OCI-LY3 (cell line): ENCODE data around the gene LPXN.

Experiments used
- H2AFZ ChIP-seq: fragments of 200-600, 300-600 bp; shearing (Covaris generic); 2 replicates; pipeline ENCODE4 v1.6.0; 2014; ENCODE audit warnings: antibody characterized with exemption, low read depth, low read length
- H3K27ac ChIP-seq: fragments of 200-600, 300-600 bp; sonication (generic); 2 replicates; pipeline ENCODE4 v1.5.1; 2014; ENCODE audit warnings: mild to moderate bottlenecking, low read length, moderate library complexity, mixed read lengths
- H3K27me3 ChIP-seq: fragments of 200-600, 300-600 bp; sonication (generic); 2 replicates; pipeline ENCODE4 v1.6.1; 2014; ENCODE audit warnings: low read depth, low read length, mixed read lengths
- H3K36me3 ChIP-seq: fragments of 200-600, 300-600 bp; sonication (generic); replicated peaks from 2 replicates; pipeline ENCODE3; 2014; ENCODE audit warnings: low read depth, low read length, mixed read lengths
- H3K4me1 ChIP-seq: fragments of 300-600, 200-600 bp; sonication (generic); 2 replicates; pipeline ENCODE4 v1.6.1; 2014; ENCODE audit warnings: low read length, mixed read lengths
- H3K4me2 ChIP-seq: fragments of 200-600, 300-600 bp; sonication (generic); 2 replicates; pipeline ENCODE4 v1.6.1; 2014; ENCODE audit warnings: low read length, mixed read lengths
- H3K4me3 ChIP-seq: fragments of 300-600, 200-600 bp; sonication (generic); 2 replicates; pipeline ENCODE4 v1.5.1; 2014; ENCODE audit warnings: antibody characterized with exemption, mild to moderate bottlenecking, low read length, moderate library complexity
- H3K79me2 ChIP-seq: fragments of 300-600, 200-600 bp; shearing (Covaris generic); 2 replicates; pipeline ENCODE4 v1.6.1; 2014; ENCODE audit warnings: mild to moderate bottlenecking, low read length, mixed read lengths
- H3K9ac ChIP-seq: fragments of 300-600, 200-600 bp; shearing (Covaris generic); 2 replicates; pipeline ENCODE4 v1.6.0; 2014; ENCODE audit warnings: mild to moderate bottlenecking, low read length, moderate library complexity
- H3K9me3 ChIP-seq: fragments of 200-600, 300-600 bp; shearing (Covaris generic); 2 replicates; pipeline ENCODE4 v1.6.1; 2014; ENCODE audit warnings: low read length, mixed read lengths; ENCODE audit not compliant: insufficient read depth
- H4K20me1 ChIP-seq: fragments of 200-600, 300-600 bp; sonication (generic); 2 replicates; pipeline ENCODE4 v1.6.1; 2016; ENCODE audit warnings: low read length, mixed read lengths; ENCODE audit not compliant: insufficient read depth
- EZH2phosphoT487 ChIP-seq: fragments of 200-600 bp; shearing (Covaris generic); IDR thresholded peaks from 2 replicates; pipeline ENCODE4 v1.6.1; 2018; ENCODE audit warnings: antibody characterized with exemption, mixed run types, low read depth
- TF ChIP-seq, protein P1 (sequence below): fragments of 200-600, 300-600 bp; sonication (generic); IDR thresholded peaks from 2 replicates; pipeline ENCODE4 v1.5.1; 2014; ENCODE audit warnings: antibody characterized with exemption, low read length, low read depth

LPXN gene

DNA sequence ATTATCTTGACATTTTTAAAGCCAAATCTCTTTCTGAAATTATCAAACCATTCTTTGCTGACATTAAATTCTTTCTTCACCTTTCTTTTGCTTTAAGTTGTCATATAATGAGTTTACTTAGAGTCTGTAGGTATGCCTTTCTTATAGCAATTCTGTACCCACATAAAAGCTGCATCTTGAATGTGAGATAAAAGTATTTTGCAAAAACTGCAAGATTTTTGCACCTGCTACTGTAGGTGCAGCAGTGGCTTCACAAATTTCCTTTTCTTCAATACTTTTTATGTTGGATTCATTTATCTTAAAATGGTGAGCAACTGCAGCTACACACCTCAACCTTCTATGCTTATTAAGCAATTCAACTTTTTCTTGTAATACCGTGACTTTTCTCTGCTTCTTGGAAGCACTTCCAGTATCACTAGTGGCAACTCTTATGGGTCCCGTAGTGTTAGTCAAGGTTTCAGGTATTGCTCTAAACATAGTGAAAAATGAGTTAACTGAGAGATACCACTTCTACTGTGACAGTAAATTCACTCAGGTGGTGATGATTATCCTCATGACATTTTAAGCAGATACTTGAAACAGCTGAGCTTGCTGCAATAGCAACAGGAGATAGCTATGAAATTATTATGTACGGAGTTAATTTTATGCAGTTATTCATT is 22.0 kb upstream of the LPXN start:
- TF ChIP-seq, protein P1, sequence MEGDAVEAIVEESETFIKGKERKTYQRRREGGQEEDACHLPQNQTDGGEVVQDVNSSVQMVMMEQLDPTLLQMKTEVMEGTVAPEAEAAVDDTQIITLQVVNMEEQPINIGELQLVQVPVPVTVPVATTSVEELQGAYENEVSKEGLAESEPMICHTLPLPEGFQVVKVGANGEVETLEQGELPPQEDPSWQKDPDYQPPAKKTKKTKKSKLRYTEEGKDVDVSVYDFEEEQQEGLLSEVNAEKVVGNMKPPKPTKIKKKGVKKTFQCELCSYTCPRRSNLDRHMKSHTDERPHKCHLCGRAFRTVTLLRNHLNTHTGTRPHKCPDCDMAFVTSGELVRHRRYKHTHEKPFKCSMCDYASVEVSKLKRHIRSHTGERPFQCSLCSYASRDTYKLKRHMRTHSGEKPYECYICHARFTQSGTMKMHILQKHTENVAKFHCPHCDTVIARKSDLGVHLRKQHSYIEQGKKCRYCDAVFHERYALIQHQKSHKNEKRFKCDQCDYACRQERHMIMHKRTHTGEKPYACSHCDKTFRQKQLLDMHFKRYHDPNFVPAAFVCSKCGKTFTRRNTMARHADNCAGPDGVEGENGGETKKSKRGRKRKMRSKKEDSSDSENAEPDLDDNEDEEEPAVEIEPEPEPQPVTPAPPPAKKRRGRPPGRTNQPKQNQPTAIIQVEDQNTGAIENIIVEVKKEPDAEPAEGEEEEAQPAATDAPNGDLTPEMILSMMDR = no peak
- TF ChIP-seq EZH2phosphoT487 = no peak
- H3K4me3 ChIP-seq = no peak overlapping the region
- no peak overlapping the region for H3K9ac ChIP-seq
- no peak overlapping the region for H3K27ac ChIP-seq
- peaks cover 21% of the 10 kb centered on the region for H3K36me3 ChIP-seq
- H3K9me3 ChIP-seq = no peaks in the 10 kb centered on the region
- H3K79me2 ChIP-seq = peaks cover 94% of the 10 kb centered on the region
- no peak overlapping the region for H3K4me2 ChIP-seq
- H3K4me1 ChIP-seq = peaks cover 20% of the 10 kb centered on the region
- peaks cover 90% of the 10 kb centered on the region for H4K20me1 ChIP-seq
- no peak overlapping the region for H2AFZ ChIP-seq
- H3K27me3 ChIP-seq = no peaks in the 10 kb centered on the region

DNA sequence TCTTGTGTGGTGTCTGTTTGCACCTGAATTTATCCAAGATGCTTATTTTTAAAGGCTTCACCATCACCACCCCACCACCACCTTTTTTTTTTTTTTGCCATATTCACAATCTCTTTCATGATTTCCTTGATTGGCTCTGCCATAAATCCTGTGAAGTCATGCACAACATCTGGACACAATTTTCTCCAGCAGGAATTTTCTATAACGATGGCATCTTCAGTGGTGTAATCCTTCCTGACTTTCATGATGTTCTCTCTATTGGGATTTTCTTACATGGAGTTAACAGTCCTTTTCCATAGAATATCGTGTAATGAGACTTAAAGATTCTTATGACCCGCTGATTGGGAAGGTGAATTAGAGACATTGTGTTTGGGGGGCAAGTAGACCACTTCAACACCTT is 21.0 kb upstream of the LPXN start:
- H3K4me2 ChIP-seq = no peak overlapping the region
- no peak overlapping the region for H3K4me3 ChIP-seq
- peaks cover 92% of the 10 kb centered on the region for H3K79me2 ChIP-seq
- peaks cover 17% of the 10 kb centered on the region for H3K36me3 ChIP-seq
- TF ChIP-seq, protein P1 = no peak
- TF ChIP-seq EZH2phosphoT487 = no peak
- peaks cover 89% of the 10 kb centered on the region for H4K20me1 ChIP-seq
- no peaks in the 10 kb centered on the region for H3K9me3 ChIP-seq
- H2AFZ ChIP-seq = no peak overlapping the region
- H3K27ac ChIP-seq = no peak overlapping the region
- peaks cover 20% of the 10 kb centered on the region for H3K4me1 ChIP-seq
- H3K27me3 ChIP-seq = no peaks in the 10 kb centered on the region
- no peak overlapping the region for H3K9ac ChIP-seq

DNA sequence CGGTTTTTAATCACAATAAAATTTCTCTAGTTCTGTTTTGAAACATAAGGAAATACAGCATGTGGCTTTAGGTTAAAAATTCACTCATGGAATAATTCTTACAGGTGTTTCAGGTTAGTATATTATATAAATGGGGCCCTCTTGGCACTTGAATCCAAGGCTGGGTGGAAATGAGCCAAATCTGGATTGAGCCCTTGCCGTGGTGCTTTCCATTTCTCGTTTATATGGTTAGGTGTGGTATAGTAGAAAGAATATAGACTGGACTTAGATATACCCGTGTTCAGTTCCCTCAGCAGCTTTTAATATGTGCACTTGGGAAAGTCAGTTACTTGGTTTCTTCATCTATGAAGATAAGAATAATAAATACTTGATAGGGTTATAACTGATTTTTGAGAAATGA is 19.2 kb upstream of the LPXN start:
- Histone ChIP-seq H3K36me3 (peaks cover 18% of the 10 kb centered on the region), H3K4me1 (peaks cover 9% of the 10 kb centered on the region), H3K9ac (no peak overlapping the region), H4K20me1 (peaks cover 82% of the 10 kb centered on the region), H3K79me2 (peaks cover 90% of the 10 kb centered on the region), H3K27ac (no peak overlapping the region), H2AFZ (no peak overlapping the region), H3K4me3 (no peak overlapping the region), H3K4me2 (no peak overlapping the region), H3K27me3 (no peaks in the 10 kb centered on the region), H3K9me3 (no peaks in the 10 kb centered on the region)
- TF ChIP-seq, protein P1 = no peak
- TF ChIP-seq EZH2phosphoT487 = no peak

DNA sequence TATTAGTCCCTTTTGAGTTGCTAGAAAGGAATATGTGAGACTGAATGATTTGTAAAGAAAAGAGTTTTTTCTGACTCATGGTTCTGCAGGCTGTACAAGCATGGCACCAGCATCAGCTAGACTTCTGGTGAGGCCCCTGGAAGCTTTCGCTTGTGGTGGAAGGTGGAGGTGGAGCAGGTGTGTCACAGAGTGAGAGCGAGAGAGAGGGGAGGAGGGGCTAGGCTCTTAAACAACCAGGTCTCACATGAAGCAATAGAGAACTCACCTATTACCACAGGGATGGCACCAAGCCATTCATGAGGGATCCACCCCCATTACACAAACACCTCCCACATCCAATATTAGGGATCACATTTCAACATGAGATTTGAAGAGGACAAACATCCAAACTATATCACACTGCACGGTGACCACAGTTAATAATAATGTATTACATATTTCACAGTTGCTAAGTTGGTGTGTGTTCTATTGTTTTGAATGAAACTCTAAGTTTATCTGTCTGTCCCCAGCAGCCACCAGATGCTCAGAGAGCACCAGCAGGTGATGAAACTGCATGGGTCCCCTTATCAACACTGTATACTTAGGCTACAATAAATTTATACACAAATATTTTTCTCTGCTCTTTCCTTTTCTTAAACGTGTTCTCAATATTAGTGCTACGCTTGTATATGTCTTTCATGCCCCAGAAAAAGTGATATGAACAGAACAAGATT is 17.3 kb upstream of the LPXN start:
- no peak overlapping the region for H3K9ac ChIP-seq
- no peaks in the 10 kb centered on the region for H3K9me3 ChIP-seq
- H3K4me2 ChIP-seq = no peak overlapping the region
- peaks cover 12% of the 10 kb centered on the region for H3K36me3 ChIP-seq
- H3K4me1 ChIP-seq = peaks cover 8% of the 10 kb centered on the region; the same call in 1 of the 2 replicates
- TF ChIP-seq, protein P1 = no peak
- no peak for TF ChIP-seq EZH2phosphoT487
- peaks cover 90% of the 10 kb centered on the region for H3K79me2 ChIP-seq
- no peak overlapping the region for H3K4me3 ChIP-seq
- H2AFZ ChIP-seq = no peak overlapping the region
- no peak overlapping the region for H3K27ac ChIP-seq
- no peaks in the 10 kb centered on the region for H3K27me3 ChIP-seq
- peaks cover 67% of the 10 kb centered on the region for H4K20me1 ChIP-seq
